ENCODE results near the gene POLR2J.
"Not testable (repeated sequence)": the region's sequence is repeated elsewhere in the genome, so short reads cannot be mapped to it uniquely, and the experiment has no call there.

POLR2J gene

GRCh38 chr7:102478314-102479208 is at the start of gene POLR2J:
POLR2J (minus strand) TSS chr7:102478922; CDS start chr7:102478860, 62 bp downstream.
- not testable (repeated sequence) for DNase-seq (ENCODE audit: low spot score)

- DNase-seq (ENCODE audit: low spot score): not testable (repeated sequence)
These were observed 49.4 kb upstream of the POLR2J start for GRCh38 chr7:102527822-102528793.

GRCh38 chr7:102527182-102527581 is 48.5 kb upstream of the POLR2J start:
- not testable (repeated sequence) for DNase-seq (ENCODE audit: low spot score)

- DNase-seq (ENCODE audit: low spot score): not testable (repeated sequence)
These were observed 46.1 kb upstream of the POLR2J start for GRCh38 chr7:102524803-102525202.

- DNase-seq (ENCODE audit: low spot score): not testable (repeated sequence)
These were observed 42.1 kb upstream of the POLR2J start for GRCh38 chr7:102520797-102521196.

GRCh38 chr7:102517550-102518147 is 38.9 kb upstream of the POLR2J start, which contains the start of gene RASA4B:
RASA4B (minus strand) TSS chr7:102517777; CDS start chr7:102517710, 67 bp downstream.
- not testable (repeated sequence) for DNase-seq (ENCODE audit: low spot score)

- not testable (repeated sequence) for DNase-seq (ENCODE audit: low spot score)
These were observed 38.2 kb upstream of the POLR2J start for GRCh38 chr7:102516951-102517350.

- DNase-seq (ENCODE audit: low spot score): not testable (repeated sequence)
These were observed 37.2 kb upstream of the POLR2J start for GRCh38 chr7:102515889-102516288.

GRCh38 chr7:102514881-102515721 is 36.4 kb upstream of the POLR2J start:
- not testable (repeated sequence) for DNase-seq (ENCODE audit: low spot score)

GRCh38 chr7:102512642-102513221 is 34.0 kb upstream of the POLR2J start:
- not testable (repeated sequence) for DNase-seq (ENCODE audit: low spot score)

- DNase-seq (ENCODE audit: low spot score): not testable (repeated sequence)
These were observed 33.3 kb upstream of the POLR2J start for GRCh38 chr7:102511860-102512522.

- not testable (repeated sequence) for DNase-seq (ENCODE audit: low spot score)
These were observed 31.9 kb upstream of the POLR2J start for GRCh38 chr7:102510575-102510974.

- DNase-seq (ENCODE audit: low spot score): not testable (repeated sequence)
These were observed 28.8 kb upstream of the POLR2J start for GRCh38 chr7:102507410-102508088.

GRCh38 chr7:102505298-102506185 is 26.8 kb upstream of the POLR2J start:
- DNase-seq (ENCODE audit: low spot score): not testable (repeated sequence)

GRCh38 chr7:102503141-102503540 is 24.4 kb upstream of the POLR2J start:
- not testable (repeated sequence) for DNase-seq (ENCODE audit: low spot score)

- not testable (repeated sequence) for DNase-seq (ENCODE audit: low spot score)
These were observed 19.6 kb upstream of the POLR2J start for GRCh38 chr7:102498321-102498720.

- DNase-seq (ENCODE audit: low spot score): not testable (repeated sequence)
These were observed 18.6 kb upstream of the POLR2J start for GRCh38 chr7:102497308-102497707.

- not testable (repeated sequence) for DNase-seq (ENCODE audit: low spot score)
These were observed 18.1 kb upstream of the POLR2J start for GRCh38 chr7:102496861-102497260.

All from iPS-NIHi11 (cell line).